ENCODE measurements around the gene EPHB6. TPM values are rescaled to one million over a fixed set of nuclear protein-coding genes. Genes with fewer than 3 reads are reported as not detected.

EPHB6 gene
- polyA plus RNA-seq, 1 of the 3 experiments (the other 2 are of a cell fraction), result 1.8 TPM

- TF ChIP-seq NFIC (IDR thresholded peaks at IDR 0.05; ENCODE audit: borderline replicate concordance), result no peak
- no peak for TF ChIP-seq MEF2A (IDR thresholded peaks at IDR 0.05; ENCODE audit: borderline replicate concordance, low read depth)
- no peak for TF ChIP-seq RAD21 (IDR thresholded peaks at IDR 0.05; ENCODE audit: low read length)
- TF ChIP-seq SIN3A (IDR thresholded peaks at IDR 0.05; ENCODE audit: borderline replicate concordance, low read depth, low read length), result no peak
- TF ChIP-seq ELF1 (IDR thresholded peaks at IDR 0.05), result no peak
- no peak for TF ChIP-seq TEAD4 (IDR thresholded peaks at IDR 0.05; ENCODE audit: borderline replicate concordance, insufficient read depth)
- TF ChIP-seq MXI1 (IDR thresholded peaks at IDR 0.05; ENCODE audit: low read depth, low read length), result no peak
- TF ChIP-seq NRF1 (IDR thresholded peaks at IDR 0.05; ENCODE audit: low read depth, low read length), result no peak
- TF ChIP-seq PBX3 (IDR thresholded peaks at IDR 0.05), result no peak
- TF ChIP-seq MAX (IDR thresholded peaks at IDR 0.05; ENCODE audit: low read depth), result no peak
- TF ChIP-seq RFX5 (IDR thresholded peaks at IDR 0.05; ENCODE audit: low read length), result no peak
- no peak for TF ChIP-seq SMC3 (IDR thresholded peaks at IDR 0.05; ENCODE audit: low read depth, low read length)
- no peak for TF ChIP-seq FOXJ3 (CRISPR knock-in tag; IDR thresholded peaks at IDR 0.05)
- TF ChIP-seq GABPA (IDR thresholded peaks at IDR 0.05; ENCODE audit: low read depth), result no peak
- no peak for TF ChIP-seq YY1 (IDR thresholded peaks at IDR 0.05; ENCODE audit: low read depth)
- TF ChIP-seq USF2 (IDR thresholded peaks at IDR 0.05; ENCODE audit: borderline replicate concordance, low read depth, low read length), result no peak
- ChIA-PET CTCF (interaction anchor here (0.8 to 10.7 kb wide), 10 partner anchors 11 to 344 kb away, joined by 3 to 120 read pairs (median 6); partner anchors contain the start of gene EPHB6), POLR2A (interaction anchor here (0.7 kb wide), 1 partner anchor 23 kb away, joined by 3 read pairs; no protein-coding TSS in a partner anchor)
Measured at GRCh38 chr7:142879060-142879459, 24.2 kb downstream of the EPHB6 start.

GRCh38 chr7:142880876-142881505 is 26.1 kb downstream of the EPHB6 start:
- no peaks in the 10 kb centered on the region for H3K9me3 ChIP-seq
- H3K27ac ChIP-seq (ENCODE audit: low read depth in 2 of 2, low read length in 1 of 2), result no peak overlapping the region
- no peaks in the 10 kb centered on the region for H3K79me2 ChIP-seq (ENCODE audit: insufficient read depth)
- H3K4me1 ChIP-seq (ENCODE audit: control insufficient read depth in 1 of 2, insufficient read depth in 2 of 2, low read depth in 1 of 2, low read length in 1 of 2), result no peaks in the 10 kb centered on the region
- DNase-seq, result peak; percentile 73
- H3F3A ChIP-seq (replicated peaks; ENCODE audit: insufficient read depth), result no peaks in the 10 kb centered on the region
- H3K4me2 ChIP-seq, result no peak overlapping the region
- H4K20me1 ChIP-seq (ENCODE audit: insufficient read depth), result no peaks in the 10 kb centered on the region
- POLR2A ChIA-PET, result no interaction called here
- H3K9me2 ChIP-seq, result no peaks in the 10 kb centered on the region
- H3K27me3 ChIP-seq (ENCODE audit: insufficient read depth), result peaks cover 79% of the 10 kb centered on the region
- H3K9ac ChIP-seq, result no peak overlapping the region
- 7% methylated on average over 7 of the region's 8 CpGs for WGBS (ENCODE audit: low lambda C conversion rate)
- no peak overlapping the region for H2AFZ ChIP-seq (ENCODE audit: low read depth)
- H3K36me3 ChIP-seq (replicated peaks in 1 of 2; ENCODE audit: control insufficient read depth in 1 of 2, insufficient read depth in 2 of 2, low read length in 1 of 2), result no peaks in the 10 kb centered on the region
- no peak overlapping the region; a peak in 1 of 4 replicates for H3K4me3 ChIP-seq (ENCODE audit: low read depth in 2 of 2, low read length in 1 of 2)
- CTCF ChIA-PET, result interaction anchor here (0.6 to 10.7 kb wide), 20 partner anchors 11 to 446 kb away, joined by 3 to 120 read pairs (median 3); partner anchors contain the start of gene EPHB6
- TF ChIP-seq SIN3A (IDR thresholded peaks at IDR 0.05; ENCODE audit: borderline replicate concordance, low read depth, low read length) (no peak), MXI1 (IDR thresholded peaks at IDR 0.05; ENCODE audit: low read depth, low read length) (no peak), RAD21 (IDR thresholded peaks at IDR 0.05; ENCODE audit: low read length) (peak; percentile 48), GATA2 (CRISPR knock-in tag; IDR thresholded peaks at IDR 0.05) (no peak), USF1 (IDR thresholded peaks at IDR 0.05; ENCODE audit: borderline replicate concordance, low read depth) (no peak), FOXM1 (IDR thresholded peaks at IDR 0.05; ENCODE audit: low read depth) (no peak), FOSL2 (IDR thresholded peaks at IDR 0.05; ENCODE audit: borderline replicate concordance, low read depth) (no peak), IRF3 (IDR thresholded peaks at IDR 0.05; ENCODE audit: low read depth, low read length) (no peak), EP300 (IDR thresholded peaks at IDR 0.05; ENCODE audit: borderline replicate concordance in 1 of 2, low read depth in 1 of 2, low read length in 1 of 2) (no peak), JUND (IDR thresholded peaks at IDR 0.05) (no peak), NFIC (IDR thresholded peaks at IDR 0.05; ENCODE audit: borderline replicate concordance) (no peak), MEF2A (IDR thresholded peaks at IDR 0.05; ENCODE audit: borderline replicate concordance, low read depth) (no peak)

More at GRCh38 chr7:142879060-142879459, 24.2 kb downstream of the EPHB6 start:
- 8% methylated on average over 5 of the region's 5 CpGs for WGBS (ENCODE audit: low lambda C conversion rate)
- H3K4me3 ChIP-seq (ENCODE audit: low read depth in 2 of 2, low read length in 1 of 2), result no peak overlapping the region
- no peaks in the 10 kb centered on the region for H3K79me2 ChIP-seq (ENCODE audit: insufficient read depth)
- H3K27ac ChIP-seq (ENCODE audit: low read depth in 2 of 2, low read length in 1 of 2), result no peak overlapping the region
- peaks cover 82% of the 10 kb centered on the region for H3K27me3 ChIP-seq (ENCODE audit: insufficient read depth)
- no peak overlapping the region for H3K9ac ChIP-seq
- no peaks in the 10 kb centered on the region for H3K9me3 ChIP-seq
- no peak overlapping the region for H3K4me2 ChIP-seq
- H3K36me3 ChIP-seq (replicated peaks in 1 of 2; ENCODE audit: control insufficient read depth in 1 of 2, insufficient read depth in 2 of 2, low read length in 1 of 2), result no peaks in the 10 kb centered on the region
- no peak overlapping the region for H2AFZ ChIP-seq (ENCODE audit: low read depth)
- H3F3A ChIP-seq (replicated peaks; ENCODE audit: insufficient read depth), result no peaks in the 10 kb centered on the region
- no peaks in the 10 kb centered on the region for H4K20me1 ChIP-seq (ENCODE audit: insufficient read depth)
- no peaks in the 10 kb centered on the region for H3K9me2 ChIP-seq
- no peak for DNase-seq
- H3K4me1 ChIP-seq (ENCODE audit: control insufficient read depth in 1 of 2, insufficient read depth in 2 of 2, low read depth in 1 of 2, low read length in 1 of 2), result no peaks in the 10 kb centered on the region
